ENCODE measurements around the gene ANKS1A.

ANKS1A gene

GRCh38 chr6:35043381-35044130, 154.5 kb downstream of the ANKS1A start:
- DNase-seq: no peak

DNA sequence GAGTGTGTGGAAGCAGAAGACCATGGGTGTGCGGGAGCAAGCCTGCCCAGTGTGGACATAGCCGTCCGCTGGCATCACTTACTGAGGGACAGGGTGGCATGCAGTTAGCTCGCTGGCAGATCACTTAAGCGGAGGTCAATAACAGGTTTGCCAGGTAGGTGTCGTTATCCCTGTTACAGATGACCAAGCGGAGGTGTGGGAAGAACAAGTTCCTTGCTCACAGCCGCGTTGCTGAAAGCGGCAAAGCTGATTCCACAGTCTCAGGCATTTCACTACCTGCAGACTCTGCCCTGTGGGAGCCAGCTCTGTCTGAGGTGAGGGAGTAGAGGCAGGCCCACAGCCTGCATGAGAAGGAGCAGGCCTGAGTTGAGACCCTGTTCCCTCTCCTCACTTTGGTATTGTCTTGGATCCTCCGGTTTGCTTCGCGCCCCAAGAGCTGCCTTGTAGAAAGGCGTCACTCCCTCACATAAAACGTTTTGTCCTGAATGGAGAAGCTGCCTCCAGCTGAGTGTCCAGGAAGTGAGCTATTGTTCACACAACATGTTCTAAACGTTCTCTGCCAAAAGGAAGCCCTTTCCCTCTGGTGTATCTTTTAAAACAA, 155.2 kb downstream of the ANKS1A start:
- DNase-seq: no peak

- DNase-seq: no peak
Measured at GRCh38 chr6:35044761-35045421, 155.8 kb downstream of the ANKS1A start.

DNA sequence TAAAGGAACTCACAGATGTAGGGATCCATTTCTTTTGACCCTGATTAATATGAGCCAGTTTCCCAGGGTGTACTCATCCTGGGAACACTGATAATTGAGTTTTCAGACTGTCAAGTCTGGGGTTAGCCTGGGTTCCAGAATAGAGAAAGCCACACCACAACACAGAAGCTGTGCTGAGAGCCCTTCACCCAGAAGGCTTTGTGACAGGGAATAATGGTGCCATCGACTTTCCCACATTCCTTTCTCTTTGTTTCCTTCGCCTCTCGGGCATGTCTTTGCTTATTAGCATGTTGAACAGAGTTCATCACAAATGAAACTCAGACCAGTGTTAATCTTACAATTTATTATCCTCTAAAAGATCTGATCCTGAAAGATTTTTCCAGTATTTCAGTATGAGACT, 157.0 kb downstream of the ANKS1A start:
- no peak for DNase-seq

- no peak for DNase-seq
Measured at GRCh38 chr6:35046862-35047261, 157.8 kb downstream of the ANKS1A start.

DNA sequence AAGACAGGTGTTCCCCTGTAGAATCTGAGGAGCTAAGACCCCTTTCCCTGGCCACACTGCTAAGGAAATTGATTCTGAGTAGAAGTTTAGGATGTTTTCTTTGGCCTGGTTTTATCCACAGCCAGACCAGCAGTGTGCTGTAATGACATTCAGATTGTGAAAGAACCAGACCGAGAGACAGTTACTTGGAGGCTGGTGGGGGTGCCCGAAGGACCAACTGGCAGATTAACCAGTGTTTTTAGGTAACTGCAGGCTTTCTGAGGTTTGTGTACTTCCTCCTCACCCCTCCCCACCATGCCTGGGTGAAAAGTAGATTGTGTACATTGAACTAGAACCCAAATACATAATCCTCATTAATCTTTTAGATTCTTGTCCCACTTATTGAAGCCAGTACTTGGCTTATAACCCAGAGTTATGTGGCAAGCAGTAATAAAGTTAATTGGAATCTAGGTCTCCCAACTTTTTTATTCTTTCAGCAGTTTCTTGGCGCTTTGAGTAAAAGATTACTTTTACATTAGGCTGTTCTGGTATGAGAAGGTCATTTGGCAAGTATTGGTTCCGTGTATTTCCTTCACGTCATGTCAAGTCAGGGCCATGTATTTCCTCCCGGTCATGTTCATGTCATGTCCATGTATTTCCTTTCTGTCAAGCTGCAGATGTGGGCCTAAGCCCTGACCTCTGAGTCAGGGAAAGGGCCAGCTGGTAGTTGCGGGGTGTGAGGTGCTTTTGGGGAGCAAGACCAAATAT, 158.4 kb downstream of the ANKS1A start:
- DNase-seq: no peak

DNA sequence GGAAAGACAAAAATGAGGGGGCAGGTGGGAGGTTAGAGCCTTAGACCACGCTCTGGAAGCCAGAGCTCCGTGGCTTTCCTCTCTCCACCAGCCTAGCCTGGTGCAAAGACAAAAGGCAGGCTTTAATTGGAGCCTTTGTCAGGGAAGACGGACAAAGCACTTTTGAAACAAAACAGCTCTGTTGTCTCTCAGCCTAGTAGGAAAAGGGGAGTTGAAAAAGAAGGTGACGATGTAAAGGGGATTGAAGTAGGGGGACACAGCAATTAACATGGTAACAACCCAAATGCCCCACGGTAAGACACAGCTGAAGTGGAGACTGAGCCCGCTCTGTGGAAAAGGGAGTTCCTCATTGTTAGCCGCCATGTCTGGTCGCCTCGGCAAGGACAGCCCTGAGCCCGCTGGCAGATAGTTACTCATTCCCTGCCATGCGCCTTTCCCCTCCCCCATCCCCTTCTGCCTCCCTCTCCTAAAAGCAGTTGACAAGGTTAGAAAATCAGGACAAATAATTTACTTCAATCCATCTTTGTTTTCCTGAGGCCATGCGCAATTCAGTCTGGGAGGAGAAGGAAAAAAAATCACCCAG, 159.1 kb downstream of the ANKS1A start:
- DNase-seq: no peak

GRCh38 chr6:35048631-35049083, 159.6 kb downstream of the ANKS1A start:
- no peak for DNase-seq

DNA sequence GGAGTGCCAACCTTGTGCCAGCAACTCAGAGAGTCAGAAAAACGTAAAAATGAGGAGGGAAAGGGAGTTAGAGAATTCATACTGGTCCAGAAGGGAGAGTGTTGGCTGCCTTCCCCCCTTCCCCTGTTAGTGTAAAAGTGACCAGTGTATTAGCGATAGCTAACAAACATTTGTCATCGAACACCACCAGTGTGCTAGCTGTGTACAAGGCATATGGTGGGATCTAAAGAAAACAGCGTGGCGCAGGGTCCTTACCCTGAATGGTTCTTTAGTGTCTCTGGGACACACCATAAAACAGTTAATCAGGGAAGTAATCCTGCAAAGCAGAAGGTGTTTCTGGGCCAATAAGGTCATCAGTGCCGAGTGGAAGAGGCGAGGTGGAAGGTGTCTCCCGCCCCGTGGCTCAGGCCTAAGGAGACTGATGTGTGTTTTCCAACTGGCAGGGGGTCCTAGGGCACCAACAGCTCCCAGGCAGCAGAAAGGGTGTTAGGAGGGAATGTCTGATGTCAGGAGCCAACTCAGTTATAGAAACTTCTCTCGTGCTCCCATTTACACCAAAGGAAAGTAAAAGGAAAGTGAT, 160.2 kb downstream of the ANKS1A start:
- no peak for DNase-seq

GRCh38 chr6:35049900-35050756, 161.1 kb downstream of the ANKS1A start:
- DNase-seq: no peak

DNA sequence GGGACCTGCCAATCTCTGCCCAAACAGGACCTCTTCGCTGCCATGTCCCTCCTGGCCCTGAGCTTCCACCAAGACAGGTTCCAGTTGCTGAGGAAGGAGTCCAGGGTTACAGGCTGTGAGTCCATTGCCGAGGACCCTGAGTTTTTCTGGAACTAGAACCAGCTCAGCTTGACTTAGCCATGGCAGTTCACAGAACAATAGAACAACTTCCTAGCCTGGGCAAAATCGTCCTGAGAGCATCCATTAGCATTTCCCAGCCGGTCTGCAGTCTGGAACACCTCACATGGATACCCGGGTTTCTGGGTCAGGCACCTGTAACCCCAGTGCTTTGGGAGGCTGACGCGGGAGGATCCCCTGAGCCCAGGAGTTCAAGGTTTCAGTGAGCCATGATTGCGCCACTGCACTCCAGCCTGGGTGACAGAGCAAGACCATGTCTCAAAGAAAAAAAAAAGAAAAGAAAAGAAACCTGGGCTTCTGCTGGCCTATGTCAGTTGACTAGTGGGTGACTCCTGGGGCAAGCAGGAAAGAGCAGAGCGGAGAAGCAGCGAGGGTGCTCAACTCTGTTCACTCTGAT, 161.8 kb downstream of the ANKS1A start:
- DNase-seq: no peak

GRCh38 chr6:35051396-35051795, 162.3 kb downstream of the ANKS1A start:
- DNase-seq: no peak

GRCh38 chr6:35051997-35052583, 163.0 kb downstream of the ANKS1A start:
- no peak for DNase-seq

DNA sequence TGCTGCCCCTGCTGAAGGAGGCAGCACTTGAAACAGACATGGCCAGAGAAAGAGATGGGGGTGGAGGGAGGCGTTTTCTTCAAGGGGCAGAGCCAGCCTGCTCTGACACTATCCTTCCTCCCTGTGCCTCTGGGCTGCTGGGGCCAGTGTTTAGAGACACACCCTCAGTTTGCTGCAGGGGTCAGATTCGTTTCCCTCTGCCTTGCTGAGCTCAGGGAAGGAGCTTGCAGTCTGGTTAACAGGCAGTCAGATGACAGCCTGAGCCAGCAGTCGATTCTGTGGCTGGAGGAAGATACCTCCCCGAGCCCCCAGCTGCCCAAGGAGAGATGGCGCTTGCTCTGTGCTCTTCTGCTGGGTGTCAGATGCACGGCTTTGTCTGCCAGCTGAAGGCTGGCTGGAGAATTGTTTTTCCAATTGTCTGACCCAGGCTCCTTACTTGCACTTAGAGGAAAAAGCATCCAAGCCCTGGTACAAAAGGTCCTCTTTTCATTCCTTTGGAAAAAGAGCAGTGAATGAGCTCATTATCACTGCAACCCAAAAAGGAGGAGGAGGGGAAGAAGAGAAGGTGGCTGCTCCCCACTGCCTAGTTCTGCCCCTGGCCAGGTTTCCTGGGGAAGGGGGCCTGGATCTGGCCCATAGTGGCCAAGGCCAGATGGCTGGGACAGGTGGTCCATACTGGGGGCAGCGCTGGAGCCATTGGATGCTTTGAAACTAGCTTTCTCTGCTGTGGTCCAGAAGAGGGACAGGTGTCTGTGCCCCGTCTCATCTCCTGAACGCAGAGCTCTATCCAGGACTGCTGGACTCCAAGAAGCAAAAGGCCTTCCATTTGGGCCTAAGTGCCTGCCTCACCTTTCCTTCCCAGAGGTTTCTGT, 163.9 kb downstream of the ANKS1A start:
- DNase-seq: no peak

DNA sequence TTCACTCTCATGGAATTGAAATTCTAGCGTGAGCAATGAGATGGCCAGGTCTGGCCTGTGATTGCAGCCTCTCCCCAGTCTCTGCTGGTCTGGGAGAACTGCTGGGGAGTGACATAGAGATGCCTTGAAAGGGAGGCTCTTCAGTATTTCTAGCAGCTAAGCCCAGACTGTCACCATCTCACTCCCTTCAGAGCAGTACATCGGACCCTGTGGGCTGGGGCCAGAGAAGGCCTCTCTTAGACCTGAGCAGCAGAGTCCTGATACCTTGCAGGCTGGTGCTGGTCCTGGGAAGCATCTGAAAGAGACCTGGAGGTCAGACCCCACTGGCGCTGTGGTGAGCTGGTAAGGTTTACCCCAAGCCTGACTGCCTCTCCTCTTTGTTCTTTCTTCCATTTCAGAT, 164.6 kb downstream of the ANKS1A start:
- DNase-seq: no peak

DNA sequence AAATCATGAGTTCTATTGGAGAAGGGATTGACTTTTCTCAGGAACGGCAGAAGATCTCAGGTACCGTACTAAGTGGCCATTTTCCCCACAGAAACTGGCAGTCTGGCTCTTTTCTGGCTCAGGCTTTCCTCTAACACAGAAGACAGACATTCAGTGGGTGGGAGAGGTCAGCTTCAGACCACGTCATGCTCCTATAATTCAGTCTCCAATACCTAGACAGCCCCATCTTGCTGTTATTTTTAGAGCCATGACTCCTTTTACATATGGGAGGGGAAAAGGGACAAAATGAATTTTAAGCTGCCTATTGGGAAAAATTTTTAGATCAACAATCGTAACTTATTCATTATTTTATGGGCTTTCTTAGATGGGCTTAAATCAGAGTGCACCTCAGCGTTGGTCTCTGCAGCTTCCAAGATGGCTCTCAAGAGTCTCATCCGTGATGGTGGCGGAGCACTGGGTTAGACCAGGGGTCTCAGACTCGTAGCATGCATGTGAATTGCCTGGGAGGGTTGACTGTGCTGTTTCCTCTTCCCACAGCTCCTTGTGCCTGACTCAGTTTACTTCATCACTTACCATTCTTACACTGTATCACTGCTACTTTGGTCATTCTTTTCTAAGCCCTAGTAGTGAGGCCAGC, 165.2 kb downstream of the ANKS1A start:
- DNase-seq: no peak

GRCh38 chr6:35054743-35055130, 165.7 kb downstream of the ANKS1A start:
- DNase-seq: no peak

GRCh38 chr6:35055891-35056290, 166.8 kb downstream of the ANKS1A start:
- DNase-seq: no peak

DNA sequence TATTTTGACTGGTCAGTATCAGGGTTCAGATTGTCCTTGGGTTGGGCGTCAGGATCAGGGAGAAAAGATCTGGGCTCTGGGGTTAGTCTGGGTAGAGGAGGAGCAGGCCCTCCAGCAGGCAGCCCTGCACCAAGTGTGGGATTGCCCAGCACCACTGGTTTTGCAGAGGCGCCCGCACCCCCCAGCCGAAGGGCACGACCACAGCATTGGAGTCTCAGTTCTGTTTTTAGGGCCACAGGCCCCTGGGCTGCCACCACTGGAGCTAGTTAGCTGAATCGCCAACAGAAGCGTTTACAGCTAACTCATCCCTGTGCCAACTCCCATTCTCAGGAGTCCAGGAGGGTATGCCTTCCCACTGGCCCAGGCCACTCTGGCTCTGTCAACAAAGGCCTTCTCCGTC, 167.9 kb downstream of the ANKS1A start:
- DNase-seq: no peak

All from NCI-H1930 (cell line).